ENCODE results near the gene EIF5B.

Gene EIF5B

DNA sequence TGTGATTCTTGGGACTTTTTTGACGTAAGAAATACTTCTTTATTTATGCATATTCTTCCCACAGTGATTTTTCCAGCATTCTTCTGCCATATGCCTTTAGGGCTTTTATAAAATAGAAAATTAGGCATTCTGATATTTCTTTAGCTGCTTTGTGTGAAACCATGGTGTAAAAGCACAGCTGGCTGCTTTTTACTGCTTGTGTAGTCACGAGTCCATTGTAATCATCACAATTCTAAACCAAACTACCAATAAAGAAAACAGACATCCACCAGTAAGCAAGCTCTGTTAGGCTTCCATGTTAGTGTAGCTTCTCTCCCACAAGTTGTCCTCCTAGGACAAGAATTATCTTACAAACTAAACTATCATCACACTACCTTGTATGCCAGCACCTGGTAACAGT lies 62.6 kb downstream of the EIF5B start:
- Histone ChIP-seq H3K36me3 (ENCODE audit: control insufficient read depth, insufficient read depth, low read length) (peaks cover 18% of the 10 kb centered on the region), H3K4me3 (ENCODE audit: low read length) (no peak overlapping the region), H3K9ac (ENCODE audit: low read length) (no peak overlapping the region)

GRCh38 chr2:99401841-99402240 lies 64.7 kb downstream of the EIF5B start:
- Histone ChIP-seq H3K4me3 (ENCODE audit: low read length) (no peak overlapping the region), H3K9me3 (ENCODE audit: control insufficient read depth, low read length) (no peaks in the 10 kb centered on the region), H3K9ac (ENCODE audit: low read length) (no peak overlapping the region), H3K27me3 (ENCODE audit: control insufficient read depth, insufficient read depth, low read length) (no peaks in the 10 kb centered on the region), H3K4me1 (ENCODE audit: control insufficient read depth, insufficient read depth, low read length) (peaks cover 6% of the 10 kb centered on the region), H3K36me3 (ENCODE audit: control insufficient read depth, insufficient read depth, low read length) (peaks cover 23% of the 10 kb centered on the region)

More for the DNA sequence above, 62.6 kb downstream of the EIF5B start:
- no peaks in the 10 kb centered on the region for H3K27me3 ChIP-seq (ENCODE audit: control insufficient read depth, insufficient read depth, low read length)
- no peaks in the 10 kb centered on the region for H3K4me1 ChIP-seq (ENCODE audit: control insufficient read depth, insufficient read depth, low read length)
- no peaks in the 10 kb centered on the region for H3K9me3 ChIP-seq (ENCODE audit: control insufficient read depth, low read length)

DNA sequence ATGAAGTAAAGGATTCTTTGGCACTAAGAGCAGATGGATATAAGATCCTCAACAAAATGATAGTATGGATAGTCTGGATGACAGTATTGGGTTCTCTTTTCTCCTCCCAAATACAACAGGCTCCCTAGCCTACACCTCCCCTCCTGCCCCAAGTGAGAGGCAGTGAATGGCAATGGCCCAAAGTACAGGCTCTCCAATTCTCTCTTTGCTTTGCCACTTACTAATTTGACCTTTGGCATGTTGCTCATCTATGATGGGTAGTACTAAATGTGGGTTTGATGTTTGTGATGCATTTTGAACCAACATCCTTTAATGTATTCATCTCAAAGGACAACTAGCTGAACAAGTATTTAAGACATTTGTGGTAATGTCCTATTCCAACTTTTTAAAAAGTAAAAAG lies 65.9 kb downstream of the EIF5B start:
- Histone ChIP-seq H3K4me3 (ENCODE audit: low read length) (no peak overlapping the region), H3K36me3 (ENCODE audit: control insufficient read depth, insufficient read depth, low read length) (peaks cover 23% of the 10 kb centered on the region), H3K9me3 (ENCODE audit: control insufficient read depth, low read length) (no peaks in the 10 kb centered on the region), H3K4me1 (ENCODE audit: control insufficient read depth, insufficient read depth, low read length) (peaks cover 6% of the 10 kb centered on the region), H3K27me3 (ENCODE audit: control insufficient read depth, insufficient read depth, low read length) (no peaks in the 10 kb centered on the region), H3K9ac (ENCODE audit: low read length) (no peak overlapping the region)

DNA sequence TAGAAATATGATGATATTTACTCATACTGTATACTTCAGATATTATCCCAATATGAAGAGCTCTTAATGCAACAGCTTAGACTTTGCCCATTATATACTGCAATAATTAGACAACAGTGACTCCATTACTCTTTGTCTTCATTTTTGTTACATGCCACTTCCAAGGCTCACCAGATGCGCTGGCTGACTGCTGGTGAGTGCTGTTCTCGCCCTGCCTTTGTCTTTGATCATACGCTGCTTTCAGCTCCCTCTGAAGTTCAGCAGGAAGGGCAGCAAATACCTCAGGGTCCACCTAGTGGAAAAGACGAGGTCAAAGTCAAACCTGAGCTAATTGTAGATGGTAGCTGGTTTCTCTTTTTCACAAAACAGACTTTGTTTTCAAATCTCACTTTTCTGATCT lies 66.3 kb downstream of the EIF5B start:
- Histone ChIP-seq H3K36me3 (ENCODE audit: control insufficient read depth, insufficient read depth, low read length) (peaks cover 23% of the 10 kb centered on the region), H3K4me1 (ENCODE audit: control insufficient read depth, insufficient read depth, low read length) (peaks cover 6% of the 10 kb centered on the region), H3K27me3 (ENCODE audit: control insufficient read depth, insufficient read depth, low read length) (no peaks in the 10 kb centered on the region), H3K4me3 (ENCODE audit: low read length) (no peak overlapping the region), H3K9me3 (ENCODE audit: control insufficient read depth, low read length) (no peaks in the 10 kb centered on the region), H3K9ac (ENCODE audit: low read length) (no peak overlapping the region)

- Histone ChIP-seq H3K4me3 (ENCODE audit: low read length) (no peak overlapping the region), H3K27me3 (ENCODE audit: control insufficient read depth, insufficient read depth, low read length) (no peaks in the 10 kb centered on the region), H3K36me3 (ENCODE audit: control insufficient read depth, insufficient read depth, low read length) (peaks cover 22% of the 10 kb centered on the region), H3K9ac (ENCODE audit: low read length) (no peak overlapping the region), H3K9me3 (ENCODE audit: control insufficient read depth, low read length) (no peaks in the 10 kb centered on the region), H3K4me1 (ENCODE audit: control insufficient read depth, insufficient read depth, low read length) (peaks cover 6% of the 10 kb centered on the region)
Measured at GRCh38 chr2:99404039-99404796, 67.0 kb downstream of the EIF5B start.

- peaks cover 16% of the 10 kb centered on the region for H3K36me3 ChIP-seq (ENCODE audit: control insufficient read depth, insufficient read depth, low read length)
- H3K9ac ChIP-seq (ENCODE audit: low read length) = no peak overlapping the region
- H3K27me3 ChIP-seq (ENCODE audit: control insufficient read depth, insufficient read depth, low read length) = no peaks in the 10 kb centered on the region
- no peaks in the 10 kb centered on the region for H3K9me3 ChIP-seq (ENCODE audit: control insufficient read depth, low read length)
- peaks cover 6% of the 10 kb centered on the region for H3K4me1 ChIP-seq (ENCODE audit: control insufficient read depth, insufficient read depth, low read length)
- no peak overlapping the region for H3K4me3 ChIP-seq (ENCODE audit: low read length)
Measured at GRCh38 chr2:99404797-99405669, 67.8 kb downstream of the EIF5B start.

DNA sequence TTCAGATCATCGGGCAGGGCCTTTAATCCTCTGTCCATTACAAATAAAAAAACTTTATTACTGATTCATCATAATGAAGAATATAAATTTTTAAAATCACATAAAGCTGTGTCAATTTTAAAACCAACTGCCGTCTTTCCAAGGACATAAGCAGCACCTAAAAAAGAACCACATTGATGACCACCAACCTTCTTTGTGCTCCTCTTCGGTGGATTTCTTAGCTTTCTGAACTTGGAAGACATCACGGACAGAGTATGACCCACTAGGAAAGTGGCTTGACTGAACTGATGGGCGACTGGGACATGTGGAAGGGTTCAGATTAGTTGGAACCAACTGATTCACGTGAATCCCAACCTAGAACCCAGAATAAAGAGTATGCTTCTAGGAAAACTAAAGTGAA lies 68.9 kb downstream of the EIF5B start:
- peaks cover 16% of the 10 kb centered on the region for H3K36me3 ChIP-seq (ENCODE audit: control insufficient read depth, insufficient read depth, low read length)
- H3K9me3 ChIP-seq (ENCODE audit: control insufficient read depth, low read length) = no peaks in the 10 kb centered on the region
- no peak overlapping the region for H3K4me3 ChIP-seq (ENCODE audit: low read length)
- peaks cover 6% of the 10 kb centered on the region for H3K4me1 ChIP-seq (ENCODE audit: control insufficient read depth, insufficient read depth, low read length)
- no peak overlapping the region for H3K9ac ChIP-seq (ENCODE audit: low read length)
- H3K27me3 ChIP-seq (ENCODE audit: control insufficient read depth, insufficient read depth, low read length) = no peaks in the 10 kb centered on the region

DNA sequence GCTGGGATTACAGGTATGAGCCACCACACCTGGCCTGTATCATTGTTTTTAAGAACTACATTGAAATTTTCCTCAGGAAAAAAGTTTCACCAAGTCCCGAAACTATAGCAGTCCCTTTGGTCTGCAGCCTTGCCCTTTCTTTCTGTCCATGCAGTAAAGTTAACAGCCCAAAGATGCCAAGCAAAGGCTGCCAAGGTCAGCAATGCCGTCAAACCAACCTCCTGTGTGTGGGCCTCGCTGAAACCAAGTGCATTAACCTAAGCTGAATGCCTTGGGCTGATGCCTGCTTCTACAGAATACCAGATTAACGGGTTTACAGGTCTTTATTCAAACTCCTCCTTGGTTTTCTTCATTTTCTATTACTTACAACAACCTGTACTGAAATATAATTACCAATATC lies 73.1 kb downstream of the EIF5B start:
- Histone ChIP-seq H3K27me3 (ENCODE audit: control insufficient read depth, insufficient read depth, low read length) (no peaks in the 10 kb centered on the region), H3K9me3 (ENCODE audit: control insufficient read depth, low read length) (no peaks in the 10 kb centered on the region), H3K4me1 (ENCODE audit: control insufficient read depth, insufficient read depth, low read length) (peaks cover 1% of the 10 kb centered on the region), H3K4me3 (ENCODE audit: low read length) (no peak overlapping the region), H3K9ac (ENCODE audit: low read length) (no peak overlapping the region), H3K36me3 (ENCODE audit: control insufficient read depth, insufficient read depth, low read length) (peaks cover 1% of the 10 kb centered on the region)

DNA sequence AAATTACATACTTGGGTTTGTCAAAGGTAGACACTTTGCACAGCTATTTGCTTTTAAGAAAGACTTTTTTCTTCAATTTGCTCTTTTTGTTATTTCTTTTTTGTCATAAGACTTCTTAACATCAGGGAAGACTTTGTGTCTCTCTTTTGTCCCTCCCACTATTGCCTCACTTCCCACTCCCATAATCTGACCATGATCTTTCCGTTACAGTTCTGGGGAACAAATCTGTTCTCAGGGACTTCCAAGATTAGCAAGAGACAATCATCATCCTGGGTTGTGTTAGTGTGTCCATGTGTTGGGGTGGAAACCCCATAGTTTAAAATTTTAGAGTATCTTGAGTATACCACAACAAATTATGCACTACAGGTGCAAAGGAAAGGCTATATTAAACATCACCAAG lies 77.4 kb downstream of the EIF5B start:
- Histone ChIP-seq H3K27me3 (ENCODE audit: control insufficient read depth, insufficient read depth, low read length) (no peaks in the 10 kb centered on the region), H3K9me3 (ENCODE audit: control insufficient read depth, low read length) (no peaks in the 10 kb centered on the region), H3K4me3 (ENCODE audit: low read length) (no peak overlapping the region), H3K9ac (ENCODE audit: low read length) (no peak overlapping the region), H3K36me3 (ENCODE audit: control insufficient read depth, insufficient read depth, low read length) (peaks cover 5% of the 10 kb centered on the region), H3K4me1 (ENCODE audit: control insufficient read depth, insufficient read depth, low read length) (no peaks in the 10 kb centered on the region)

DNA sequence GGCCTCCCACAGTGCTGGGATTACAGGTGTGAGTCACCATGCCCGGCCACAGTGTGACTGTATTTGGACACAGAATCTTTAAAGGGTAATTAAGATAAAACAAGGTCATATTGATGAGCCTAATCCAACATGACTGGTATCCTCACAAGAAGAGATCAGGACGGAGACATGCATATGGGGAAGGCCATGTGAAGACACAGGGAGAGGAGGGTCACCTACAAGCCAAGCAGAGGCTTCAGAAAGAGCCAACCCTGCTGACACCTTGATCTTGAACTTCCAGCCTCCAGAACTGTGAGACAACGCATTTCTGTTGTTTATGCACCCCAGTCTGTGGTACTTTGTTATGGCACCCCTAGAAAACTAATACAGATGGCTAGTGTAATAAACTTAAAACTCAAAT lies 80.2 kb downstream of the EIF5B start:
- Histone ChIP-seq H3K9ac (ENCODE audit: low read length) (no peak overlapping the region), H3K36me3 (ENCODE audit: control insufficient read depth, insufficient read depth, low read length) (peaks cover 5% of the 10 kb centered on the region), H3K4me1 (ENCODE audit: control insufficient read depth, insufficient read depth, low read length) (no peaks in the 10 kb centered on the region), H3K27me3 (ENCODE audit: control insufficient read depth, insufficient read depth, low read length) (no peaks in the 10 kb centered on the region), H3K4me3 (ENCODE audit: low read length) (no peak overlapping the region), H3K9me3 (ENCODE audit: control insufficient read depth, low read length) (no peaks in the 10 kb centered on the region)

GRCh38 chr2:99420031-99420430 lies 82.8 kb downstream of the EIF5B start:
- Histone ChIP-seq H3K36me3 (ENCODE audit: control insufficient read depth, insufficient read depth, low read length) (peaks cover 11% of the 10 kb centered on the region), H3K9ac (ENCODE audit: low read length) (no peak overlapping the region), H3K9me3 (ENCODE audit: control insufficient read depth, low read length) (no peaks in the 10 kb centered on the region), H3K27me3 (ENCODE audit: control insufficient read depth, insufficient read depth, low read length) (no peaks in the 10 kb centered on the region), H3K4me1 (ENCODE audit: control insufficient read depth, insufficient read depth, low read length) (no peaks in the 10 kb centered on the region), H3K4me3 (ENCODE audit: low read length) (no peak overlapping the region)

DNA sequence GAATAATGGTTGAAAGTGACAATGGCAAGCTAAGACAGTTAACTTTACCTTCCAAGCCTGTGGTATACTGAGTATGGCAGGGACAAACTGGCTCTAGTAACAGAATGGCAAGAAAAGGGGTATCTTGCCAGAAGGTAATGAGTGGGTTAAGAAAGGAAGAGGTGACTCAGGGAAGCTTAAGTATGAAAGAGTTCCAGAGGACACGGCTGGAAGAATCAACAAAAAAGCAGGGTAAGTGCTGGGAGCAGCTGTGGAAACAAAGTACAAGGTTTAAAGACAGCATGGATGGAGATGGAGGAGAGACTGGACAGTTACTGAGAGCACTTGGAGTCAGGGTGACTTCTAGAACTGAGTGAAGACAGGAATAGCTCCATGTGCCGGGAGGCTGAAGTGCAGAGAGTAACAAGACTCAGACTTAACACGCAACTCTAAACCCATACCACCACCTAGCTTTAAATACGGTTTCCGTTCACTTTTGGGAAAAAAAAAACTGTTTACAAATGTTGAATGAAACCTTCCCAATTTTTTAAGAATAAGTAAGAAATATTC lies 83.6 kb downstream of the EIF5B start:
- H3K4me3 ChIP-seq (ENCODE audit: low read length) = no peak overlapping the region
- no peaks in the 10 kb centered on the region for H3K27me3 ChIP-seq (ENCODE audit: control insufficient read depth, insufficient read depth, low read length)
- H3K9ac ChIP-seq (ENCODE audit: low read length) = no peak overlapping the region
- no peaks in the 10 kb centered on the region for H3K4me1 ChIP-seq (ENCODE audit: control insufficient read depth, insufficient read depth, low read length)
- no peaks in the 10 kb centered on the region for H3K9me3 ChIP-seq (ENCODE audit: control insufficient read depth, low read length)
- H3K36me3 ChIP-seq (ENCODE audit: control insufficient read depth, insufficient read depth, low read length) = peaks cover 7% of the 10 kb centered on the region
